Activated CD4-positive, CD25-positive, alpha-beta regulatory T cell treated with anti-CD3 and anti-CD28 coated beads, Interleukin-2, amount 50 U/mL, for 16 hours (primary cell): Measurements from ENCODE around the gene SLC35F6.
A peak's percentile ranks its signal among the peaks of the same experiment; 100 is the strongest.

Experiments
- DNase-seq: peaks from one replicate; pipeline ENCODE4 v3.0.0-alpha.2; 2020; ENCODE audit warnings: low read depth, low spot score

The SLC35F6 gene

GRCh38 chr2:26764078-26764887 is at the start of gene SLC35F6:
Gene SLC35F6 (plus strand): TSS chr2:26764284. CDS start chr2:26764350, 66 bp downstream.
- peak; percentile 63 for DNase-seq

GRCh38 chr2:26715528-26716270 is 48.4 kb upstream of the SLC35F6 start:
- DNase-seq = no peak

- no peak for DNase-seq
These were observed 47.7 kb upstream of the SLC35F6 start for GRCh38 chr2:26716340-26716739.

GRCh38 chr2:26716769-26717168 is 47.3 kb upstream of the SLC35F6 start:
- no peak for DNase-seq

GRCh38 chr2:26717362-26717761 is 46.7 kb upstream of the SLC35F6 start:
- DNase-seq = no peak

- no peak for DNase-seq
These were observed 45.0 kb upstream of the SLC35F6 start for GRCh38 chr2:26718949-26719686.

- no peak for DNase-seq
These were observed 43.6 kb upstream of the SLC35F6 start for GRCh38 chr2:26720322-26721114.

GRCh38 chr2:26721115-26722032 is 42.7 kb upstream of the SLC35F6 start:
- no peak for DNase-seq

- no peak for DNase-seq
These were observed 41.8 kb upstream of the SLC35F6 start for GRCh38 chr2:26722328-26722727.

- no peak for DNase-seq
These were observed 41.2 kb upstream of the SLC35F6 start for GRCh38 chr2:26722911-26723310.

GRCh38 chr2:26723475-26723874 is 40.6 kb upstream of the SLC35F6 start:
- DNase-seq = no peak

- DNase-seq = no peak
These were observed 39.9 kb upstream of the SLC35F6 start for GRCh38 chr2:26723991-26724750.

GRCh38 chr2:26724784-26725520 is 39.1 kb upstream of the SLC35F6 start:
- DNase-seq = no peak

- no peak for DNase-seq
These were observed 38.6 kb upstream of the SLC35F6 start for GRCh38 chr2:26725521-26725820.

- DNase-seq = no peak
These were observed 37.9 kb upstream of the SLC35F6 start for GRCh38 chr2:26726228-26726627.

- no peak for DNase-seq
These were observed 36.2 kb upstream of the SLC35F6 start for GRCh38 chr2:26727641-26728561.

- DNase-seq = no peak
These were observed 34.8 kb upstream of the SLC35F6 start for GRCh38 chr2:26729311-26729710.
